ENCODE measurements around the gene SDCBP2.

SDCBP2 gene

DNA sequence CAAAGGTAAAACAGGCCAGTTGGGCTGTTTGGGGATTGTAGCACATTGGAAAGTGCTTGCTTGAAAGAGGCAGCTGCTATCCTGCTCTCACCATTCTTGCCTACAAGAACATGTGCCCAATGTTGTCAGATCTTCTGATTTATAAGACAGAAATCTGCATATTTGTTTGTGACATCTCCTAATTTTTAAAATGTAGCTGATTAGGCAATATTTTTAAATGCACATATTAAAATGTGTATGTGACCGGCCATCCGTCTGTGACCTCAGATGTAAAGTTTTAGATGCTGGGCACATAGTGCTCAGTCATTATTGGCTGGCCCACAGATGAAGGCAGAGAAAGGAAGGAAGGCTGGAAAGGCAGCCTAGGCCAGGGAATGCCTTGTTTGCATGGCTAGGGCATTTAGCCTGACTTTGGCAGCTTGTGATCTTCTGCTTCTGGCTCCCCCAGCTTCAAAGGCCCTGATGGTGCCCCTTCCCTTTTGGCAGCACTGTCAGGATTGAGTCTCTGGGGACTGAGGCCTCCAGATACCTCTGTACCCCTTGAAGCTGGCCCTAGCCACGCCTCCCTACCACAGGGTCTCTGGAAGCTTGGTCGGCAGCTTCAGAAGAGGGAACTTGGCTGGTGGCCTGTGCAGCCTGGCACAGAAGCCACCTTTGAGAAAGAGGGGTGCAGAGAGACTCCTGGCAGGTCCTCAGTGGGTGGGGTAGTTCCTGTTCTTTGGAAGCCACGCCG lies 56.4 kb downstream of the SDCBP2 start:
- DNase-seq: no peak
- Histone ChIP-seq H3K9me3 (ENCODE audit: severe bottlenecking) (no peaks in the 10 kb centered on the region), H3K4me3 (ENCODE audit: low read depth, low read length) (no peak overlapping the region), H3K27ac (no peak overlapping the region), H3K27me3 (ENCODE audit: insufficient read depth, low read depth, severe bottlenecking) (no peaks in the 10 kb centered on the region), H3K36me3 (no peaks in the 10 kb centered on the region)
- TF ChIP-seq, protein P1, sequence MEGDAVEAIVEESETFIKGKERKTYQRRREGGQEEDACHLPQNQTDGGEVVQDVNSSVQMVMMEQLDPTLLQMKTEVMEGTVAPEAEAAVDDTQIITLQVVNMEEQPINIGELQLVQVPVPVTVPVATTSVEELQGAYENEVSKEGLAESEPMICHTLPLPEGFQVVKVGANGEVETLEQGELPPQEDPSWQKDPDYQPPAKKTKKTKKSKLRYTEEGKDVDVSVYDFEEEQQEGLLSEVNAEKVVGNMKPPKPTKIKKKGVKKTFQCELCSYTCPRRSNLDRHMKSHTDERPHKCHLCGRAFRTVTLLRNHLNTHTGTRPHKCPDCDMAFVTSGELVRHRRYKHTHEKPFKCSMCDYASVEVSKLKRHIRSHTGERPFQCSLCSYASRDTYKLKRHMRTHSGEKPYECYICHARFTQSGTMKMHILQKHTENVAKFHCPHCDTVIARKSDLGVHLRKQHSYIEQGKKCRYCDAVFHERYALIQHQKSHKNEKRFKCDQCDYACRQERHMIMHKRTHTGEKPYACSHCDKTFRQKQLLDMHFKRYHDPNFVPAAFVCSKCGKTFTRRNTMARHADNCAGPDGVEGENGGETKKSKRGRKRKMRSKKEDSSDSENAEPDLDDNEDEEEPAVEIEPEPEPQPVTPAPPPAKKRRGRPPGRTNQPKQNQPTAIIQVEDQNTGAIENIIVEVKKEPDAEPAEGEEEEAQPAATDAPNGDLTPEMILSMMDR (IDR thresholded peaks at IDR 0.05; ENCODE audit: low read depth, low read length): no peak

DNA sequence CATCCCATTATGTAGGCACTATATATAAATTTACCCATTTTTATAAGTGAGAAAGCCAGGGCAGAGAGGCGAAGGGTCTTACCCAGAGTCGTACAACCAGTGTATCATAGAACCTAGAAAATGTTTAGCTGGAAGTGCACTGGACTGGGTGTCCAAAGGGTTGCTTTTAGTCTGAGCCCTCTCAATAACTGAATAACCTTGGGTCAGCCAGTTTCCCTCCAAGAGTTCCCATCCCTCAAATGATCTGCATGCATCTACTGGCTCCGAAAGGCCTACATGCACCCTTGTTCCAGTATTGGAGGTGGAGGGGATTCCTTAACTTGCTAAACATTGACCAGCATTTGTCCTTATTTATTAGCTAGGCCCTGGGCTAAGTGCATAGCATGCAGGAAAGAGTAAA lies 59.1 kb downstream of the SDCBP2 start:
- Histone ChIP-seq H3K27ac (no peak overlapping the region), H3K9me3 (ENCODE audit: severe bottlenecking) (no peaks in the 10 kb centered on the region), H3K27me3 (ENCODE audit: insufficient read depth, low read depth, severe bottlenecking) (no peaks in the 10 kb centered on the region), H3K4me3 (ENCODE audit: low read depth, low read length) (no peak overlapping the region), H3K36me3 (no peaks in the 10 kb centered on the region)
- TF ChIP-seq, protein P1 (IDR thresholded peaks at IDR 0.05; ENCODE audit: low read depth, low read length): no peak
- no peak for DNase-seq

DNA sequence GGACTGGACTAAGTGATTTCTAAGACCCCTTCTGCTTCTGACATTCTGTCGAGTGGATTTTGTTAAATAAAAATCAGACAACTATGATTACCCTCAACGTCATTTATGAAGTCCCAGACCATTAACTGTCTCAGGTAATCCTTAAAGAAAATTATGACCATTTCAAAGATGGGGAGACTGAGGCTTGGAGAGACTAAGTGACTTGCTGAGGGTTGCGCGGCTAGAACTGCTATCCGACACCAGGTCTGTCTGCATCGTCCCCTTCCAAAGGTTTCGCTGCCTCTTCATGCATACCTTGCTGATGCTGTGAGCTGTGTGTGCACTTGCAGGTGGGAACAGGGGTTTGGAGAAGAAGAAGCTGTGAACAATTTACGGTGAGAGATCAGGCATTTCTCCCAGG lies 59.7 kb downstream of the SDCBP2 start:
- H3K27ac ChIP-seq: no peak overlapping the region
- no peak overlapping the region for H3K4me3 ChIP-seq (ENCODE audit: low read depth, low read length)
- DNase-seq: no peak
- TF ChIP-seq, protein P1 (IDR thresholded peaks at IDR 0.05; ENCODE audit: low read depth, low read length): no peak
- no peaks in the 10 kb centered on the region for H3K9me3 ChIP-seq (ENCODE audit: severe bottlenecking)
- no peaks in the 10 kb centered on the region for H3K36me3 ChIP-seq
- no peaks in the 10 kb centered on the region for H3K27me3 ChIP-seq (ENCODE audit: insufficient read depth, low read depth, severe bottlenecking)

DNA sequence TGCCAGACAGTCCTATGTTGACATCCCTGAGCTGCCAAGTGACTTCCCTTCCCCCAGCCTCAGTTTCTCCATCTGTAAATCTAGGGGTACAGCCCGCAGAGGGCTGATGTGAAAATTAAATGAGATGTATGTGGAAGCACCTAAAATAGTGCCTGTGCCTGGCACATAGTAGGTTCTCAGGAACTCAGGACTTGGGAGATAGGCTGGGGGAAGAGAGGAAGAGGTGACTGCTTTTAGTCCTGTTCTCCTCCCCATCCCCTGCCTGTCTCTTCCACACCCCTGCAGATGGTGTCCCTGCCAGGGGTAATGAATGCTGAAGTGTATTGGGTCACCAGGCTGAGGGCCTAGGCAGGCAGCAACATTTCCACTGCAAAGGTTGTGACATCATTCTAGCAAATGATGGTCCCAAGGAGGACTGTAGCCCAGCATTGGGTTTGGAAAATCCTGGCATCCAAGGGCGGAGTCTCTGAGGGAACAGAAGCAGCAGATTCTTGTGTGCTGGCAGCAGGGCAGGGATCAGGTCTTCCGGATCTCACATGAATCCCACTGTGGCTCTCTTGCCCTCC lies 61.0 kb downstream of the SDCBP2 start:
- no peaks in the 10 kb centered on the region for H3K36me3 ChIP-seq
- TF ChIP-seq, protein P1 (IDR thresholded peaks at IDR 0.05; ENCODE audit: low read depth, low read length): no peak
- no peak overlapping the region for H3K4me3 ChIP-seq (ENCODE audit: low read depth, low read length)
- H3K27ac ChIP-seq: no peak overlapping the region
- H3K9me3 ChIP-seq (ENCODE audit: severe bottlenecking): no peaks in the 10 kb centered on the region
- no peaks in the 10 kb centered on the region for H3K27me3 ChIP-seq (ENCODE audit: insufficient read depth, low read depth, severe bottlenecking)
- DNase-seq: no peak

- no peaks in the 10 kb centered on the region for H3K9me3 ChIP-seq (ENCODE audit: severe bottlenecking)
- H3K4me3 ChIP-seq (ENCODE audit: low read depth, low read length): no peak overlapping the region
- no peaks in the 10 kb centered on the region for H3K36me3 ChIP-seq
- no peak for DNase-seq
- H3K27ac ChIP-seq: no peak overlapping the region
- TF ChIP-seq, protein P1 (IDR thresholded peaks at IDR 0.05; ENCODE audit: low read depth, low read length): no peak
- H3K27me3 ChIP-seq (ENCODE audit: insufficient read depth, low read depth, severe bottlenecking): no peaks in the 10 kb centered on the region
Measured at GRCh38 chr20:1267161-1267560, 61.8 kb downstream of the SDCBP2 start.
